Tibial nerve (tissue), 4 donors: ENCODE data around the gene C9orf78. TPM values are rescaled to one million over a fixed set of nuclear protein-coding genes. Genes with fewer than 3 reads are reported as not detected.
"Not testable (repeated sequence)": the region's sequence is repeated elsewhere in the genome, so short reads cannot be mapped to it uniquely, and the experiment has no call there.

Experiments
- DNase-seq, 2 donors: peaks; one replicate each; pipeline ENCODE4 v3.0.0-alpha.2; 2019; ENCODE audit warnings: low spot score in 2 of 2
- H3K27ac ChIP-seq, 4 donors: fragments of 200-600 bp; sonication (generic) in 3 of 4; one replicate each; pipeline ENCODE4 v1.5.1; 2017 to 2019; ENCODE audit warnings: mild to moderate bottlenecking in 1 of 4
- H3K27me3 ChIP-seq, 2 donors: fragments of 200-600 bp; sonication (generic) in 1 of 2; one replicate each; pipeline versions ENCODE4 v1.5.1 to v1.6.0; 2017 to 2019
- H3K36me3 ChIP-seq, 3 donors: fragments of 200-600 bp; sonication (generic); one replicate each; pipeline ENCODE4 v1.5.1; 2018 to 2019
- H3K4me1 ChIP-seq, 4 donors: fragments of 200-600 bp; sonication (generic) in 3 of 4; one replicate each; pipeline ENCODE4 v1.5.1; 2017 to 2019
- H3K4me3 ChIP-seq, 4 donors: fragments of 200-600 bp; sonication (generic) in 3 of 4; one replicate each; pipeline ENCODE4 v1.5.1; 2017 to 2019; ENCODE audit warnings: mild to moderate bottlenecking in 1 of 4, moderate library complexity in 1 of 4
- H3K9me3 ChIP-seq, 4 donors: fragments of 200-600 bp; sonication (generic) in 3 of 4; one replicate each; pipeline ENCODE4 v1.5.1; 2017 to 2019
- CTCF ChIP-seq, 5 experiments: fragments of 200-600 bp in 3 of 5; fragments of 450-650 bp in 2 of 5; sonication (generic) in 3 of 5; IDR thresholded peaks; one replicate each; pipeline ENCODE4 v1.5.1; 2016 to 2019; ENCODE audit warnings: antibody characterized with exemption in 5 of 5, mild to moderate bottlenecking in 3 of 5, moderate library complexity in 2 of 5
- EP300 ChIP-seq, 2 donors: sonication (generic); formaldehyde crosslinking; IDR thresholded peaks; one replicate each; pipeline ENCODE4 v1.6.1; 2017; ENCODE audit warnings: antibody characterized with exemption in 2 of 2, mild to moderate bottlenecking in 1 of 2
- POLR2A ChIP-seq, 2 donors: fragments of 450-650 bp; IDR thresholded peaks; one replicate each; pipeline ENCODE4 v1.6.1; 2017; ENCODE audit warnings: antibody characterized with exemption in 2 of 2, mild to moderate bottlenecking in 2 of 2, moderate library complexity in 2 of 2
- WGBS, 2 donors: methylation state at CpG; one replicate each; pipeline ENCODE4 v1.1.5; 2018; 5-methylcytosine and 5-hydroxymethylcytosine counted together
- total RNA-seq, 4 donors: library from RNA; depleted of rRNA; stranded (reverse); fragments of >200 nt; gene quantifications; one replicate each; pipeline ENCODE4 v1.1.0, GENCODE V29; 2016

The C9orf78 gene
- total RNA-seq, 4 donors from 2014 or later: 44.4 to 61.2 (median 52.7) TPM

GRCh38 chr9:129801504-129801903 lies 33.6 kb downstream of the C9orf78 start:
- no peaks in the 10 kb centered on the region for H3K9me3 ChIP-seq
- 75 to 85% methylated on average over 15 to 17 of the region's 17 CpGs for WGBS, 2 donors
- peaks cover 0 to 17% (median 0%) of the 10 kb centered on the region in 3 donors for H3K36me3 ChIP-seq
- no peak overlapping the region for H3K4me3 ChIP-seq
- no peak for DNase-seq
- H3K27me3 ChIP-seq: no peaks in the 10 kb centered on the region
- no peak overlapping the region for H3K27ac ChIP-seq
- H3K4me1 ChIP-seq: peaks cover 0 to 11% (median 8%) of the 10 kb centered on the region in 4 donors
- TF ChIP-seq POLR2A (IDR thresholded peaks at IDR 0.05) (no peak), EP300 (IDR thresholded peaks at IDR 0.05) (no peak), CTCF (IDR thresholded peaks at IDR 0.05) (no peak)

GRCh38 chr9:129798973-129799372 lies 36.1 kb downstream of the C9orf78 start:
- Histone ChIP-seq H3K4me3 (no peak overlapping the region), H3K27me3 (no peaks in the 10 kb centered on the region), H3K36me3 (no peaks in the 10 kb centered on the region), H3K9me3 (no peaks in the 10 kb centered on the region), H3K4me1 (peaks cover 0 to 5% (median 4%) of the 10 kb centered on the region in 4 donors), H3K27ac (no peak overlapping the region)
- no peak for DNase-seq
- TF ChIP-seq EP300 (IDR thresholded peaks at IDR 0.05) (no peak), CTCF (IDR thresholded peaks at IDR 0.05) (no peak), POLR2A (IDR thresholded peaks at IDR 0.05) (no peak)
- 65 to 73% methylated on average over 6 of the region's 6 CpGs for WGBS, 2 donors

GRCh38 chr9:129796029-129796428 lies 39.0 kb downstream of the C9orf78 start:
- not testable (repeated sequence) for DNase-seq, H3K4me3 ChIP-seq, H3K27me3 ChIP-seq, H3K9me3 ChIP-seq, H3K36me3 ChIP-seq, H3K27ac ChIP-seq, H3K4me1 ChIP-seq
- 73 to 79% methylated on average over 2 of the region's 2 CpGs for WGBS, 2 donors

GRCh38 chr9:129794549-129794948 lies 40.5 kb downstream of the C9orf78 start:
- no peaks in the 10 kb centered on the region for H3K36me3 ChIP-seq
- no peak overlapping the region for H3K27ac ChIP-seq
- no peak for DNase-seq
- WGBS, 2 donors: 81 to 83% methylated on average over 8 of the region's 8 CpGs
- TF ChIP-seq EP300 (IDR thresholded peaks at IDR 0.05) (no peak), CTCF (IDR thresholded peaks at IDR 0.05) (no peak), POLR2A (IDR thresholded peaks at IDR 0.05) (no peak)
- H3K4me1 ChIP-seq: no peaks in the 10 kb centered on the region
- no peaks in the 10 kb centered on the region for H3K9me3 ChIP-seq
- peaks cover 0 to 9% of the 10 kb centered on the region in 2 donors for H3K27me3 ChIP-seq
- no peak overlapping the region for H3K4me3 ChIP-seq

GRCh38 chr9:129786481-129786880 lies 48.6 kb downstream of the C9orf78 start:
- no peak for TF ChIP-seq CTCF (IDR thresholded peaks at IDR 0.05)
- no peak for TF ChIP-seq POLR2A (IDR thresholded peaks at IDR 0.05)
- TF ChIP-seq EP300 (IDR thresholded peaks at IDR 0.05): no peak
- Histone ChIP-seq H3K27ac (no peak overlapping the region), H3K4me3 (no peak overlapping the region), H3K4me1 (peaks cover 0 to 4% (median 2%) of the 10 kb centered on the region in 4 donors), H3K9me3 (no peaks in the 10 kb centered on the region), H3K36me3 (no peaks in the 10 kb centered on the region), H3K27me3 (no peaks in the 10 kb centered on the region)
- no peak for DNase-seq
- WGBS, 2 donors: 80 to 85% methylated on average over 10 of the region's 10 CpGs

- WGBS, 2 donors: 89 to 95% methylated on average over 1 of the region's 1 CpG
- no peak for TF ChIP-seq CTCF (IDR thresholded peaks at IDR 0.05)
- TF ChIP-seq EP300 (IDR thresholded peaks at IDR 0.05): no peak
- no peak for TF ChIP-seq POLR2A (IDR thresholded peaks at IDR 0.05)
These were observed 49.2 kb downstream of the C9orf78 start for GRCh38 chr9:129785866-129786265.

GRCh38 chr9:129784970-129785369 lies 50.1 kb downstream of the C9orf78 start:
- not testable (repeated sequence) for DNase-seq, H3K27ac ChIP-seq
- WGBS, 2 donors: 72 to 74% methylated on average over 11 of the region's 11 CpGs

More at GRCh38 chr9:129785866-129786265, 49.2 kb downstream of the C9orf78 start:
- H3K4me1 ChIP-seq: peaks cover 0 to 4% (median 2%) of the 10 kb centered on the region in 4 donors
- no peak for DNase-seq
- H3K27ac ChIP-seq: no peak overlapping the region
- H3K9me3 ChIP-seq: no peaks in the 10 kb centered on the region
- H3K27me3 ChIP-seq: no peaks in the 10 kb centered on the region
- no peak overlapping the region for H3K4me3 ChIP-seq
- H3K36me3 ChIP-seq: no peaks in the 10 kb centered on the region

More at GRCh38 chr9:129784970-129785369, 50.1 kb downstream of the C9orf78 start:
- not testable (repeated sequence) for H3K4me3 ChIP-seq, H3K4me1 ChIP-seq, H3K9me3 ChIP-seq, H3K27me3 ChIP-seq, H3K36me3 ChIP-seq
